Measurements from ENCODE around the gene CDR2L. TPM values are rescaled to one million over a fixed set of nuclear protein-coding genes. Genes with fewer than 3 reads are reported as not detected.

CDR2L gene
- total RNA-seq, 4 donors from 2014 or later, result 5.6 to 8.6 (median 6.9) TPM

- Histone ChIP-seq H3K36me3 (no peaks in the 10 kb centered on the region), H3K4me1 (peaks cover 8% of the 10 kb centered on the region), H3K4me3 (no peak overlapping the region), H3K27ac (no peak overlapping the region), H3K9me3 (no peaks in the 10 kb centered on the region), H3K27me3 (no peaks in the 10 kb centered on the region)
- no peak for DNase-seq (ENCODE audit: low spot score in 2 of 2)
- TF ChIP-seq POLR2AphosphoS5 (IDR thresholded peaks at IDR 0.05) (no peak), CTCF (IDR thresholded peaks at IDR 0.05) (peak in 1 of 2 donors; percentile 35), POLR2A (IDR thresholded peaks at IDR 0.05) (no peak), EP300 (IDR thresholded peaks at IDR 0.05) (no peak)
- WGBS, result 58% methylated on average over 13 of the region's 19 CpGs
Measured at GRCh38 chr17:74960570-74961342, 26.7 kb upstream of the CDR2L start.

GRCh38 chr17:74961657-74962350 lies 25.6 kb upstream of the CDR2L start:
- TF ChIP-seq CTCF (IDR thresholded peaks at IDR 0.05), result peak; percentile 66 to 81
- no peak for TF ChIP-seq EP300 (IDR thresholded peaks at IDR 0.05)
- no peak for TF ChIP-seq POLR2A (IDR thresholded peaks at IDR 0.05)
- peak in 1 of 3 donors; percentile 7 for TF ChIP-seq POLR2AphosphoS5 (IDR thresholded peaks at IDR 0.05)
- H3K9me3 ChIP-seq, result no peaks in the 10 kb centered on the region
- H3K4me3 ChIP-seq, result no peak overlapping the region
- peak; percentile 93 to 96 for DNase-seq (ENCODE audit: low spot score in 2 of 2)
- no peaks in the 10 kb centered on the region for H3K27me3 ChIP-seq
- H3K27ac ChIP-seq, result no peak overlapping the region
- H3K36me3 ChIP-seq, result no peaks in the 10 kb centered on the region
- WGBS, result 39% methylated on average over 19 of the region's 23 CpGs
- peaks cover 8% of the 10 kb centered on the region for H3K4me1 ChIP-seq

DNA sequence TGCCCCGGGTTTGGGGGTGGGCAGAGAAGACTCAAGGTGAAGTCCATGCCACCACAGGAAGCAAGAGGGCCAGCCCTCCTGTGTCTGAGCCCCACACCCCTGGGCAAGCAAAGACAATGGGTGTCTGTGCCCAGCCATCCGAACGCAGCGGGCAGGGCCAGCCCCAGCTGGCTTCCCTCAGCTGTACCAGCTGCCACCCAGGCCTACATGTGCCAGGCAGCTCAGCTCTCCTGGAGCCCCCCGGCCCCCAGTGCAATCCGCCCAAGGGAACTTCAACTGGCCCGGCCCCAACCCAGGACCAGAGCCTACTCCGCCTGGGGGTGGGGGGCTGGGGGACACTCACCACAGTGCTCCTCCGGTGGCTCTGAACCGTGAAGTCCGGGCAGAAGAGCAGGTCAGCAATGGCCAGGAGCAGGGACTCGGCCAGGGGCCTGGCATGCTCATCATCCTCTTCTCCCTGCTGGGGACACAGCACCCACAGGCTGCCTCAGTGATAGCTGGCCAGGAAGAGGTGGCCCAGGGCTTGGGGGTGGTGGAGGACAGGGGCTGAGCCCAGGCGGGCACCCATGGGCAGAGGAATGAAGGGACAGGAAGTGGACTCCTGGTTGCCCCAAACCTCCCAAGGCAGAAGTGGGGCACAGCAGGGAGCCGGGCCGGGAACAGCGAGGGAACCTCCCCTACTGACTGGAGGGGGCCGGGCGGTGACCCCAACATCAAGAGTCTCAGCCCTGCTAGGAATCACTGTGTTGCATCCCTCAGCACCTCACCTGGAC lies 24.6 kb upstream of the CDR2L start:
- no peak for DNase-seq (ENCODE audit: low spot score in 2 of 2)
- H3K36me3 ChIP-seq, result no peaks in the 10 kb centered on the region
- peaks cover 8% of the 10 kb centered on the region for H3K4me1 ChIP-seq
- 82% methylated on average over 9 of the region's 18 CpGs for WGBS
- H3K27me3 ChIP-seq, result no peaks in the 10 kb centered on the region
- H3K27ac ChIP-seq, result no peak overlapping the region
- no peaks in the 10 kb centered on the region for H3K9me3 ChIP-seq
- no peak for TF ChIP-seq POLR2AphosphoS5 (IDR thresholded peaks at IDR 0.05)
- TF ChIP-seq EP300 (IDR thresholded peaks at IDR 0.05), result no peak
- no peak for TF ChIP-seq POLR2A (IDR thresholded peaks at IDR 0.05)
- TF ChIP-seq CTCF (IDR thresholded peaks at IDR 0.05), result no peak
- no peak overlapping the region for H3K4me3 ChIP-seq

DNA sequence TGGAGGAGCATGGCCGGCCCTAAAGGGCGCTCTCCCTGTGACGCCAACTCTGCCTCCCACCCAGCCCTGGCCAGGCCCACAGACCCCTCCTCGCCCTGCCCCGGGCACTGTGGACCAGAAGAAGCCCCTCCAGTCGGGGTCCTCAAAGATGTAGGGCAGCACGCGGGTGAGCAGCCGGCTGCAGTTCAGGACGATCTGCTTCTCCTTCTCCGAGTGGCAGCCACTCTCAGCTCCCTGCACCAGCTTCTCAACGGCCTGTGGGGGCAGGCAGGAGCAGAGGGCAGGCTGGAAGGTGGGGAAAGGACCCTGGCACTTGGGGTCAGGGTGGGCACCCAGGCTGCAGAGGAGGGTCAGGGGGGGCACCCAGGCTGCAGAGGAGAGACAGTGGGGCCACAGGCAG lies 23.8 kb upstream of the CDR2L start:
- Histone ChIP-seq H3K27ac (no peak overlapping the region), H3K9me3 (no peaks in the 10 kb centered on the region), H3K27me3 (no peaks in the 10 kb centered on the region), H3K4me3 (no peak overlapping the region), H3K36me3 (no peaks in the 10 kb centered on the region), H3K4me1 (peaks cover 15% of the 10 kb centered on the region)
- no peak for DNase-seq (ENCODE audit: low spot score in 2 of 2)
- no peak for TF ChIP-seq POLR2AphosphoS5 (IDR thresholded peaks at IDR 0.05)
- no peak for TF ChIP-seq CTCF (IDR thresholded peaks at IDR 0.05)
- no peak for TF ChIP-seq EP300 (IDR thresholded peaks at IDR 0.05)
- TF ChIP-seq POLR2A (IDR thresholded peaks at IDR 0.05), result no peak
- WGBS, result 74% methylated on average over 11 of the region's 12 CpGs
